GM12873 (cell line): ENCODE measurements around the gene AFF3.

Experiments
- CTCF ChIP-seq: IDR thresholded peaks from 2 replicates; pipeline ENCODE4 v1.5.1; 2012; ENCODE audit warnings: low read depth, mild to moderate bottlenecking, moderate library complexity, low read length, control low read depth; ENCODE audit not compliant: insufficient read depth; ENCODE audit errors: missing control alignments

AFF3 gene

DNA sequence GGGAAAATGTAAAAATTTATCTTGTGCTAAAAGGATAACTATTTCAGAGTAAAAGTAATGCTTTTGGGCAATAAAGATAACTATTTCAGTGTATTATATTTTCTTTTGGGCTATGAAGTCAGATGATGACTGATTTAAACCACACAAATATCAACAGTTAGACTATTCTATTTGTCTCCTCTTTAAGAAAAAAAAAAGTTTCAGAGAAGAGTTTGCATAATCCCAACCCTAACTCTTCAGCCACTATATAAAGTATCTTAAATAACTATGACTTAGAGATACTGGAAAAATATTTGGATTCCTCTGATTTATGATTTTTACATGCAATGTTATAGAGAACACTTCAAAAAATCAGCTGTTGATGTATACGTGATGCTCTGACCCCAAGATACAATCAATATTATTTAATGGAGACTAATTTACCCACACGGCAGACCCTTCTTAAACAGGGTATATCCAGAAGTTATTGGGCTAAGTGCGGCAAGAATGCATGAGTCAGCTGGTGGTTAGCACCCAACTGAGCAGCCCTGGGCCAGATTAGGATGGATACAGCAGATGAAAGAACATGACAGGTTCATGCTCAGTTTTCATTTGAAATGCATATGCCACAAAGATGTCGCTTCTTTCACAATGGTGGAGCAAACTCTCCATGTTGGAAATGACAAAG is 279.0 kb downstream of the AFF3 start:
- no peak for TF ChIP-seq CTCF

- TF ChIP-seq CTCF, result no peak
These were observed 279.8 kb downstream of the AFF3 start for GRCh38 chr2:99862566-99862965.

DNA sequence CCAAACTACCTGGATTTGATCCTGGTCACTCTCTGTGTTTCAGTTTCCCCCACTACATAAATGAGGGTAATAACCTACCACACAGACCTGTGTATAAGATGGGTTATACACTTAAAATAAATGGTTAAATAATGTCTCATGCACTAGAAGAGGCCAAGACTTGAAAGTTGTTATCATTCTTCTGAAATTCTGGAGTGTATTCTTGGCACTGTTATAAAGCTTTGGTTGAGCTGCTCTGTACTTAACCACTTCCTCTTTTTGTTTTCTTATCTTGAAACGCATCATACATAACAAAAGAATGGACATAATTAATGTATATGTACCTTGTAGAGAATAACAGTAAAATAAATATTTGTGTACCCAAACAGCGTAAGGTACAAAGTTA is 281.0 kb downstream of the AFF3 start:
- TF ChIP-seq CTCF, result no peak

DNA sequence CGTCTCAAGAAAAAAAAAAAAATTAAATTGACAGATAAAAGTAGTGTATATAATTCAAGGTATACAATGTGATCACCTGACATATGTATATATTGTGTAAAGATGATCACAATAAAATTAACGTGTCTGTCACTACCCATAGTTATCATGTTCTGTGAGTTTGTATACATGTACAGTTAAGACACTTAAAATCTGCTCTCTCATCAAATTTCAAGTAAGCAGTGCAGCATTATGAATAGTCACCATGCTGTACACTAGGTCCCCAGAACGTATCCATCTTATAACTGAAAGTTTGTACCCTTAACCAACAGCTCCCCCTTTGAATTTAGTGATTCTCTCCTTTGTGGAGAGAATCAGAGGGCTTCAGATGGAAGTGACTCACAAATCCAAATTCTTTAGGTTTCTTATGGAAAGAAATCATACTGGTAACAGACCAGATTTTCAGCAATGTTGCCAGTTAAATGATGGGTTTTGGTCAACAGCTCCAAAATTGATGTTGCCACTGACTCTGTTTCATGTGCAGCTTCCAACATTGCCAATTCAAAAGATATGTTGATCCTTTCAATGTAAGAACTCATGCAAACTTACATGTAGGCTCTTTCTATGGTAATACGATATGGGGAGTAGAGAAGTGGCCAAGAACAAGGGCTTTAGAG is 281.5 kb downstream of the AFF3 start:
- no peak for TF ChIP-seq CTCF

DNA sequence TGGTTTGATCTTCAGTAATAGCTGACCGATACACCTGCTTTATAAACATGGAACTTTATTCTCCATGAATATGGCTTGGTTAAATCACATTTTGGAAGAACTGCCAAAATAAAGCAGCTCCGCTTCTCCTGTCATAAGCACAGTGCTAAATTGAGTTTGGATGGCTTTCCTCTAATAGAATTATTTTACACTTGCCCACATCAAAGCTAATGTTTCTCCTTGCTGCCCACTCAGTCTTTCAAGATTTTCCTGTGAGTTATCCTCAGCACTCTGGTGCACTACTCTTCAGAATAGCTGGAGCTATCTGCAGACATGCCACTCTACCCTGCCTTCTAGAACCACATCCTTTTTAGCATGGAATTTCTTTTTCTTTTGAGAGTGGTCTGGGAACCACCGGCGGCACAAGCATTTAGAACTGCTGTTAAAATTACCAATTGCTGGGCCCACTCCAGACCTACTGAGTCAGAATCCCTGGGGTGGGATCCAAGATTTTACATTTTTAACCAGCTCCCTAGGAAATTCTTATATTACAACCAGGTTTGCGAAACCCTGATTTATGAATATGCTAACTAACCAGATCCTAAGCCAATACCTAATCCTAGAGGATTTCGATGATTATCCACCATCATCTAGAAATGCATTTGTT is 283.3 kb downstream of the AFF3 start:
- no peak for TF ChIP-seq CTCF

GRCh38 chr2:99857867-99858444 is 284.4 kb downstream of the AFF3 start:
- no peak for TF ChIP-seq CTCF

DNA sequence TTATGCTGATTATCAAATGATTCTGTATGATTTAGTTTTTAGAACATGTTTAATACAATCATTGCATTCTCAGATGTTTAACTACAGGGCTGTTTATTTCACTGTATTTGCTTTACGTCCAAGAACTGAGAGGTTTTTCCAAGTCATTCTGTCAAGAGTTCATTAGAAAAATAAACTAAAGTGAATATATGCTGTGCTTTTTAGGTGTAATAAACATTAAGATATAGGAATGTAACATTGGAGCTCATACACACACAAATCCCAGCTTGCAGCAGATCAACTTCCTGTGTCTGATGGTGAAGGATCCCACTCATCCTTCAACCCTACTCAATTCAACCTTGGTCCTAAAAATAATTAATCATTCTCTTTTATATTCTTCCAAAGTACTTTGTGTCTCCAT is 285.0 kb downstream of the AFF3 start:
- TF ChIP-seq CTCF, result no peak
